IMR-90 (cell line): Measurements from ENCODE around the gene PRAME. TPM values are rescaled to one million over a fixed set of nuclear protein-coding genes. Genes with fewer than 3 reads are reported as not detected.

Experiments used
- ATAC-seq: fragments of 200-7000 bp; cut with Tn5 transposase; 2 replicates; pipeline ENCODE4 v1.9.1; 2020; ENCODE audit warnings: low read depth, mild to moderate bottlenecking, moderate library complexity
- BruUV-seq: library from RNA; stranded (reverse); fragments of 400-500 nt; replicated peaks from 2 replicates; lab custom pipeline; 2021; lab: Mats Ljungman, UMichigan
- CTCF ChIA-PET: fragments of 300-600 bp; formaldehyde crosslinking; extraction: SDS; loops from one replicate; lab custom pipeline; 2021; ENCODE audit warnings: antibody characterized with exemption; lab: Yijun Ruan, JAX
- POLR2A ChIA-PET: fragments of 300-600 bp; sonication (Branson Sonifier 250); formaldehyde crosslinking; loops from one replicate; lab custom pipeline; 2022; ENCODE audit warnings: antibody characterized with exemption; ENCODE audit not compliant: unreplicated experiment; lab: Charles Lee
- DNase-seq: peaks from one replicate; pipeline ENCODE4 v3.0.0; 2013
- H2AFZ ChIP-seq: replicated peaks from 2 replicates; pipeline ENCODE3; 2013; ENCODE audit warnings: low read length, mild to moderate bottlenecking; ENCODE audit not compliant: poor library complexity
- H2AK5ac ChIP-seq: 2 replicates; pipeline ENCODE4 v1.6.1; 2013; ENCODE audit warnings: low read depth, low read length, inconsistent platforms
- H2AK9ac ChIP-seq: replicated peaks from 2 replicates; pipeline ENCODE3; 2013; ENCODE audit warnings: mild to moderate bottlenecking, low read depth, low read length, moderate library complexity; ENCODE audit not compliant: poor library complexity
- H2BK120ac ChIP-seq: 2 replicates; pipeline ENCODE4 v1.6.1; 2013; ENCODE audit warnings: low read depth, low read length, inconsistent platforms
- H2BK15ac ChIP-seq: 3 replicates; pipeline ENCODE4 v1.6.1; 2013; ENCODE audit warnings: low read depth, low read length, inconsistent platforms
- H2BK20ac ChIP-seq: 2 replicates; pipeline ENCODE4 v1.6.1; 2013; ENCODE audit warnings: low read depth, mild to moderate bottlenecking, inconsistent platforms, low read length, moderate library complexity
- H2BK5ac ChIP-seq: 2 replicates; pipeline ENCODE4 v1.6.1; 2013; ENCODE audit warnings: mild to moderate bottlenecking, low read depth, low read length, inconsistent platforms; ENCODE audit not compliant: poor library complexity, severe bottlenecking
- H3K14ac ChIP-seq: replicated peaks from 2 replicates; pipeline ENCODE4 v1.6.1; 2013; ENCODE audit warnings: low read depth, low read length, inconsistent platforms
- H3K18ac ChIP-seq: 2 replicates; pipeline ENCODE4 v1.6.1; 2013; ENCODE audit warnings: low read depth, low read length, control low read depth
- H3K23ac ChIP-seq: 2 replicates; pipeline ENCODE4 v1.6.1; 2013; ENCODE audit warnings: low read depth, low read length, inconsistent platforms
- H3K27ac ChIP-seq: 2 replicates; pipeline ENCODE4 v1.5.1; 2013; ENCODE audit warnings: mild to moderate bottlenecking, control low read depth, low read length; ENCODE audit not compliant: insufficient read depth
- H3K27me3 ChIP-seq: 2 replicates; pipeline ENCODE4 v1.6.1; 2013; ENCODE audit warnings: low read length; ENCODE audit not compliant: control insufficient read depth, insufficient read depth
- H3K36me3 ChIP-seq: 2 replicates; pipeline ENCODE4 v1.6.1; 2013; ENCODE audit warnings: low read length, mixed read lengths; ENCODE audit not compliant: control insufficient read depth, insufficient read depth
- H3K4ac ChIP-seq: 2 replicates; pipeline ENCODE4 v1.6.1; 2013; ENCODE audit warnings: low read depth, low read length, inconsistent platforms
- H3K4me1 ChIP-seq: 2 replicates; pipeline ENCODE4 v1.6.1; 2013; ENCODE audit warnings: low read length, mixed read lengths; ENCODE audit not compliant: control insufficient read depth, insufficient read depth
- H3K4me2 ChIP-seq: 2 replicates; pipeline ENCODE4 v1.6.1; 2013; ENCODE audit warnings: low read depth, mild to moderate bottlenecking, control low read depth, low read length, moderate library complexity
- H3K4me3 ChIP-seq: 2 replicates; pipeline ENCODE4 v1.5.1; 2013; ENCODE audit warnings: low read depth, mild to moderate bottlenecking, control low read depth, low read length, moderate library complexity; ENCODE audit not compliant: insufficient read depth
- H3K56ac ChIP-seq: 2 replicates; pipeline ENCODE4 v1.6.1; 2013; ENCODE audit warnings: low read length, inconsistent platforms; ENCODE audit not compliant: insufficient read depth; ENCODE audit errors: extremely low read depth
- H3K79me1 ChIP-seq, 2 experiments: 2 replicates each; pipeline ENCODE4 v1.6.1; 2013; ENCODE audit warnings: low read length in 2 of 2, inconsistent platforms in 1 of 2, low read depth in 1 of 2
- H3K9ac ChIP-seq: 2 replicates; pipeline ENCODE4 v1.6.1; 2013; ENCODE audit warnings: low read depth, low read length, control low read depth
- H3K9me1 ChIP-seq: 2 replicates; pipeline ENCODE4 v1.6.1; 2013; ENCODE audit warnings: low read length, inconsistent platforms; ENCODE audit not compliant: insufficient read depth
- H3K9me3 ChIP-seq: 2 replicates; pipeline ENCODE4 v1.6.1; 2013; ENCODE audit warnings: low read length; ENCODE audit not compliant: control insufficient read depth, insufficient read depth
- H4K20me1 ChIP-seq: 2 replicates; pipeline ENCODE4 v1.6.1; 2013; ENCODE audit warnings: low read length, inconsistent platforms; ENCODE audit not compliant: insufficient read depth
- H4K5ac ChIP-seq: 2 replicates; pipeline ENCODE4 v1.6.1; 2013; ENCODE audit warnings: mild to moderate bottlenecking, low read depth, low read length, control low read depth
- H4K8ac ChIP-seq, 2 experiments: 2 replicates each; pipeline ENCODE4 v1.6.1; 2013; ENCODE audit warnings: low read depth in 2 of 2, low read length in 2 of 2, control low read depth in 1 of 2, inconsistent platforms in 1 of 2
- H4K91ac ChIP-seq: 2 replicates; pipeline ENCODE4 v1.6.1; 2013; ENCODE audit warnings: low read depth, low read length, inconsistent platforms; ENCODE audit not compliant: insufficient read depth
- BHLHE40 ChIP-seq: fragments of 150-350 bp; IDR thresholded peaks from 2 replicates; pipeline ENCODE4 v1.6.1; 2016; ENCODE audit warnings: mild to moderate bottlenecking, low read depth, low read length
- CEBPB ChIP-seq: IDR thresholded peaks from 2 replicates; pipeline ENCODE4 v1.6.1; 2012; ENCODE audit warnings: low read depth, low read length, improper control_type of control experiment
- CTCF ChIP-seq: conservative IDR thresholded peaks from 2 replicates; pipeline ENCODE4 v1.5.1; 2012; ENCODE audit warnings: mild to moderate bottlenecking, low read depth, low read length, improper control_type of control experiment
- ELK1 ChIP-seq: fragments of 150-350 bp; IDR thresholded peaks from 2 replicates; pipeline ENCODE4 v1.6.1; 2016; ENCODE audit warnings: low read depth, mild to moderate bottlenecking, low read length, moderate library complexity, borderline replicate concordance
- FOS ChIP-seq: fragments of 150-350 bp; IDR thresholded peaks from 2 replicates; pipeline ENCODE4 v1.6.1; 2016; ENCODE audit warnings: low read depth, low read length
- MAFK ChIP-seq: IDR thresholded peaks from 2 replicates; pipeline ENCODE4 v1.6.1; 2012; ENCODE audit warnings: low read depth, low read length, improper control_type of control experiment
- MAZ ChIP-seq: IDR thresholded peaks from 2 replicates; pipeline ENCODE4 v1.6.1; 2012; ENCODE audit warnings: low read depth, mild to moderate bottlenecking, low read length, improper control_type of control experiment, moderate library complexity, borderline replicate concordance
- MXI1 ChIP-seq: IDR thresholded peaks from 2 replicates; pipeline ENCODE4 v1.6.1; 2012; ENCODE audit warnings: low read depth, mild to moderate bottlenecking, low read length, moderate library complexity, borderline replicate concordance
- POLR2A ChIP-seq: IDR thresholded peaks from 2 replicates; pipeline ENCODE4 v1.6.1; 2012; ENCODE audit warnings: mild to moderate bottlenecking, low read depth, low read length
- RAD21 ChIP-seq: IDR thresholded peaks from 2 replicates; pipeline ENCODE4 v1.6.1; 2012; ENCODE audit warnings: low read length, improper control_type of control experiment
- RCOR1 ChIP-seq: IDR thresholded peaks from 2 replicates; pipeline ENCODE4 v1.6.1; 2012; ENCODE audit warnings: mild to moderate bottlenecking, low read length, improper control_type of control experiment; ENCODE audit not compliant: insufficient replicate concordance
- RFX5 ChIP-seq: IDR thresholded peaks from 2 replicates; pipeline ENCODE4 v1.8.0; 2012; ENCODE audit warnings: low read depth, mild to moderate bottlenecking, low read length, moderate library complexity
- USF2 ChIP-seq: fragments of 150-350 bp; IDR thresholded peaks from 2 replicates; pipeline ENCODE4 v1.6.1; 2017; ENCODE audit warnings: mild to moderate bottlenecking, antibody characterized with exemption, low read length, low read depth
- WGBS, 2 experiments: methylation state at CpG; one replicate each; pipeline versions ENCODE4 v1.1.5 to v1.1.7; 2013; ENCODE audit warnings: missing lambda C conversion rate in 2 of 2; ENCODE audit not compliant: insufficient read length in 1 of 2; ENCODE audit errors: extremely low coverage in 2 of 2; 5-methylcytosine and 5-hydroxymethylcytosine counted together
- dilution Hi-C: fragments of 300-500 bp; cut with HindIII; formaldehyde crosslinking; loops from one replicate; pipeline ENCODE4 v1.14.3; 2018; ENCODE audit warnings: low sequenced_read_pairs; ENCODE audit not compliant: unreplicated experiment
- in situ Hi-C: fragments of 300-500 bp; cut with MboI; formaldehyde crosslinking; loops from 3 replicates; pipeline ENCODE4 v1.14.3; 2019; ENCODE audit warnings: low sequenced_read_pairs, inconsistent platforms, mixed read lengths
- intact Hi-C: fragments of 100-400 bp; cut with micrococcal nuclease; formaldehyde crosslinking; loops from 2 replicates; pipeline ENCODE4 v1.10.0; 2022
- polyA plus RNA-seq, 3 experiments: library from polyadenylated mRNA; depleted of rRNA; stranded (reverse); fragments of >200 nt; gene quantifications; 2 replicates each; pipeline ENCODE4 v1.2.3, GENCODE V29; 2012; ENCODE audit warnings: low replicate concordance in 1 of 3
- total RNA-seq: library from RNA; depleted of rRNA; stranded (reverse); fragments of >200 nt; gene quantifications from 2 replicates; pipeline ENCODE4 v1.2.3, GENCODE V29; 2012

Gene PRAME
- total and polyA plus RNA-seq, 2 of the 4 experiments (the other 2 are of a cell fraction): not detected

GRCh38 chr22:22536916-22537315 lies 22.1 kb downstream of the PRAME start:
- no peaks in the 10 kb centered on the region for H4K20me1 ChIP-seq
- no peak for ATAC-seq
- no peaks in the 10 kb centered on the region for H3K4me1 ChIP-seq
- H3K27me3 ChIP-seq: no peaks in the 10 kb centered on the region
- H2AK5ac ChIP-seq: no peak overlapping the region
- no peak overlapping the region for H3K4me2 ChIP-seq
- TF ChIP-seq USF2 (no peak), MXI1 (no peak), RAD21 (no peak), MAZ (no peak), POLR2A (no peak), CTCF (no peak), CEBPB (no peak), ELK1 (no peak), RFX5 (no peak), FOS (no peak), MAFK (no peak), BHLHE40 (no peak), RCOR1 (no peak)
- H3K9me1 ChIP-seq: no peaks in the 10 kb centered on the region
- no peak overlapping the region for H3K56ac ChIP-seq
- no peaks in the 10 kb centered on the region for H3K9me3 ChIP-seq
- no peak overlapping the region for H3K27ac ChIP-seq
- no peak overlapping the region for H2AK9ac ChIP-seq
- H2BK120ac ChIP-seq: no peak overlapping the region
- H4K91ac ChIP-seq: no peak overlapping the region
- H3K14ac ChIP-seq: no peak overlapping the region
- no peak overlapping the region for H4K8ac ChIP-seq
- no peak overlapping the region for H3K23ac ChIP-seq
- H2BK15ac ChIP-seq: no peak overlapping the region
- no peaks in the 10 kb centered on the region for H3K36me3 ChIP-seq
- no peak overlapping the region for H3K9ac ChIP-seq
- BruUV-seq: no TSS peak
- no peak overlapping the region for H4K5ac ChIP-seq
- no peak overlapping the region for H2BK5ac ChIP-seq
- H3K4ac ChIP-seq: no peak overlapping the region
- no peaks in the 10 kb centered on the region for H3K79me1 ChIP-seq
- WGBS, 2 experiments: 17% methylated on average over 1 of the region's 1 CpG; no CpG with 5 or more reads in 1 of the 2 experiments
- no peak for DNase-seq
- in situ Hi-C loops: no loop called here
- no peak overlapping the region for H3K18ac ChIP-seq
- dilution Hi-C loops: no loop called here
- H2BK20ac ChIP-seq: no peak overlapping the region
- ChIA-PET POLR2A (no interaction called here), CTCF (no interaction called here)
- no peak overlapping the region for H2AFZ ChIP-seq
- intact Hi-C loops: no loop called here
- H3K4me3 ChIP-seq: no peak overlapping the region
